GM19395 (cell line): ENCODE measurements around the gene NR3C1.
A peak's percentile ranks its signal among the peaks of the same experiment; 100 is the strongest.

Source experiments
- ATAC-seq: cut with Tn5 transposase; IDR thresholded peaks from one replicate; pipeline ENCODE4 v1.9.1; 2021; ENCODE audit warnings: mild to moderate bottlenecking, moderate library complexity; ENCODE audit not compliant: unreplicated experiment

Gene NR3C1

GRCh38 chr5:143399616-143400540, 3.6 kb downstream of the NR3C1 start:
- ATAC-seq, result no peak

GRCh38 chr5:143398451-143399237, 4.8 kb downstream of the NR3C1 start:
- ATAC-seq, result no peak

- ATAC-seq, result no peak
Measured at GRCh38 chr5:143398053-143398355, 5.5 kb downstream of the NR3C1 start.

- no peak for ATAC-seq
Measured at GRCh38 chr5:143397302-143398052, 6.0 kb downstream of the NR3C1 start.

- peak; percentile 41 for ATAC-seq
Measured at GRCh38 chr5:143396353-143396940, 7.0 kb downstream of the NR3C1 start.

- ATAC-seq, result peak; percentile 71
Measured at GRCh38 chr5:143395638-143396352, 7.7 kb downstream of the NR3C1 start.

GRCh38 chr5:143393524-143393923, 10.0 kb downstream of the NR3C1 start:
- ATAC-seq, result no peak

- ATAC-seq, result no peak
Measured at GRCh38 chr5:143390941-143391340, 12.5 kb downstream of the NR3C1 start.

- no peak for ATAC-seq
Measured at GRCh38 chr5:143390258-143390657, 13.2 kb downstream of the NR3C1 start.

- ATAC-seq, result no peak
Measured at GRCh38 chr5:143386725-143387124, 16.8 kb downstream of the NR3C1 start.

GRCh38 chr5:143384865-143385657, 18.4 kb downstream of the NR3C1 start:
- ATAC-seq, result no peak

- ATAC-seq, result no peak
Measured at GRCh38 chr5:143383988-143384387, 19.5 kb downstream of the NR3C1 start.

- no peak for ATAC-seq
Measured at GRCh38 chr5:143379606-143380005, 23.9 kb downstream of the NR3C1 start.

- ATAC-seq, result no peak
Measured at GRCh38 chr5:143376911-143377813, 26.3 kb downstream of the NR3C1 start.

- no peak for ATAC-seq
Measured at GRCh38 chr5:143376195-143376779, 27.2 kb downstream of the NR3C1 start.

GRCh38 chr5:143374496-143375217, 28.8 kb downstream of the NR3C1 start:
- no peak for ATAC-seq

GRCh38 chr5:143373076-143373475, 30.4 kb downstream of the NR3C1 start:
- no peak for ATAC-seq
